K562 (cell line): ENCODE measurements around the gene SLCO2A1. TPM values are rescaled to one million over a fixed set of nuclear protein-coding genes. Genes with fewer than 3 reads are reported as not detected.

Source experiments
- ATAC-seq: fragments of 200-7000 bp; cut with Tn5 transposase; 3 replicates; pipeline ENCODE4 v1.9.1; 2020; ENCODE audit warnings: moderate library complexity
- BruUV-seq: library from RNA; stranded (reverse); fragments of 400-500 nt; replicated peaks from 2 replicates; lab custom pipeline; 2021; lab: Mats Ljungman, UMichigan
- CTCF ChIA-PET: fragments of 300-600 bp; formaldehyde crosslinking; extraction: SDS; loops from one replicate; lab custom pipeline; 2021; ENCODE audit warnings: low intra/inter-chr PET ratio; lab: Yijun Ruan, JAX
- POLR2A ChIA-PET: fragments of 300-600, 350-650 bp; sonication (Branson Sonifier 250); formaldehyde crosslinking; extraction: SDS; loops from one replicate; lab custom pipeline; 2021; ENCODE audit warnings: antibody characterized with exemption, inconsistent platforms; lab: Yijun Ruan, JAX
- DNase-seq, 4 experiments: peaks; one replicate each; pipeline versions ENCODE4 v3.0.0 to v3.0.0-alpha.2; 2011 to 2018; ENCODE audit warnings: low spot score in 3 of 4, mixed read lengths in 3 of 4; ENCODE audit errors: extremely low read depth in 1 of 4
- FAIRE-seq: peaks from 2 replicates; lab custom pipeline; 2011; peaks lifted over from hg19 to GRCh38; lab: Jason Lieb, UNC
- H2AFZ ChIP-seq: 2 replicates; pipeline ENCODE4 v1.6.0; 2011; ENCODE audit warnings: low read depth, low read length, control low read depth, inconsistent platforms
- H3K27ac ChIP-seq: fragments of 200-600 bp; 3 replicates; pipeline ENCODE4 v1.8.0; 2011; ENCODE audit warnings: low read depth, mild to moderate bottlenecking, control low read depth, inconsistent platforms, low read length, moderate library complexity, mixed read lengths; ENCODE audit errors: extremely low read depth
- H3K27me3 ChIP-seq, 2 experiments: fragments of 300-600 bp in 1 of 2; 2 replicates in 1 of 2; 3 replicates in 1 of 2; pipeline versions ENCODE4 v1.6.0 to v1.8.0; 2011; ENCODE audit warnings: inconsistent platforms in 2 of 2, low read length in 2 of 2, mild to moderate bottlenecking in 1 of 2, mixed read lengths in 1 of 2, moderate library complexity in 1 of 2; ENCODE audit not compliant: control insufficient read depth in 2 of 2, insufficient read depth in 2 of 2
- H3K36me3 ChIP-seq: fragments of 300-600 bp; 3 replicates; pipeline ENCODE4 v1.8.0; 2011; ENCODE audit warnings: mild to moderate bottlenecking, low read length, inconsistent platforms; ENCODE audit not compliant: control insufficient read depth, insufficient read depth
- H3K4me1 ChIP-seq, 2 experiments: fragments of 200-600 bp in 1 of 2; replicated peaks in 1 of 2; 2 replicates in 1 of 2; 3 replicates in 1 of 2; pipeline versions ENCODE4 v1.5.1 to v1.8.0; 2011; ENCODE audit warnings: inconsistent platforms in 2 of 2, low read length in 2 of 2, mild to moderate bottlenecking in 1 of 2, mixed read lengths in 1 of 2, moderate library complexity in 1 of 2; ENCODE audit not compliant: control insufficient read depth in 2 of 2, insufficient read depth in 2 of 2
- H3K4me2 ChIP-seq: 2 replicates; pipeline ENCODE4 v1.6.1; 2011; ENCODE audit warnings: low read length, control low read depth, inconsistent platforms, mixed read lengths; ENCODE audit not compliant: insufficient read depth
- H3K4me3 ChIP-seq: fragments of 200-600 bp; sonication (generic), shearing (Covaris generic); 2 replicates; pipeline ENCODE4 v1.5.1; 2016; ENCODE audit warnings: control low read depth, inconsistent platforms
- H3K79me2 ChIP-seq: fragments of 200-600 bp; 3 replicates; pipeline ENCODE4 v1.8.0; 2011; ENCODE audit warnings: low read length, inconsistent platforms; ENCODE audit not compliant: control insufficient read depth, insufficient read depth
- H3K9ac ChIP-seq, 2 experiments: 2 replicates each; pipeline versions ENCODE4 v1.6.0 to v1.6.1; 2011; ENCODE audit warnings: low read depth in 2 of 2, low read length in 2 of 2, control low read depth in 1 of 2, inconsistent platforms in 1 of 2, mild to moderate bottlenecking in 1 of 2, mixed read lengths in 1 of 2; ENCODE audit not compliant: insufficient read depth in 1 of 2
- H3K9me1 ChIP-seq: one replicate; pipeline ENCODE4 v1.6.0; 2011; ENCODE audit warnings: inconsistent platforms, mild to moderate bottlenecking, low read length, moderate library complexity; ENCODE audit not compliant: control insufficient read depth, insufficient read depth
- H3K9me3 ChIP-seq: replicated peaks from 2 replicates; pipeline ENCODE4 v1.5.1; 2011; ENCODE audit warnings: low read depth, low read length, inconsistent platforms; ENCODE audit not compliant: control insufficient read depth, insufficient read depth
- H4K20me1 ChIP-seq: replicated peaks from 2 replicates; pipeline ENCODE4 v1.6.1; 2011; ENCODE audit warnings: low read length, inconsistent platforms, mixed read lengths; ENCODE audit not compliant: control insufficient read depth, insufficient read depth
- DPF2 ChIP-seq: fragments of 450-650 bp; IDR thresholded peaks from 2 replicates; pipeline ENCODE4 v1.6.1; 2016
- MAFG ChIP-seq: fragments of 450-650 bp; conservative IDR thresholded peaks from 2 replicates; pipeline ENCODE4 v1.6.1; 2016; ENCODE audit warnings: missing genetic modification characterization, missing compliant biosample characterization
- MTA2 ChIP-seq: fragments of 450-650 bp; IDR thresholded peaks from 2 replicates; pipeline ENCODE4 v1.6.1; 2016; ENCODE audit warnings: low read depth
- OTX1 ChIP-seq: fragments of 450-650 bp; formaldehyde crosslinking; IDR thresholded peaks from 2 replicates; pipeline ENCODE4 v1.4.0; 2022; ENCODE audit warnings: mild to moderate bottlenecking
- PYGO2 ChIP-seq: fragments of 450-650 bp; IDR thresholded peaks from 2 replicates; pipeline ENCODE4 v1.6.1; 2016; ENCODE audit warnings: mild to moderate bottlenecking, missing genetic modification characterization, moderate library complexity, missing compliant biosample characterization
- SRF ChIP-seq, 2 experiments: fragments of 250-450, 450-650 bp in 1 of 2; sonication (Bioruptor Pico) in 1 of 2; sonication (generic) in 1 of 2; formaldehyde crosslinking; IDR thresholded peaks; 2 replicates each; pipeline versions ENCODE4 v1.5.0 to v1.5.1; 2020 to 2022; ENCODE audit warnings: mild to moderate bottlenecking in 1 of 2, missing genetic modification reagents in 1 of 2
- TBP ChIP-seq: optimal IDR thresholded peaks from 2 replicates; pipeline ENCODE3; 2011; ENCODE audit warnings: low read depth, low read length, improper control_type of control experiment
- UBTF ChIP-seq, 2 experiments: IDR thresholded peaks; 2 replicates each; pipeline ENCODE4 v1.6.1; 2012; ENCODE audit warnings: improper control_type of control experiment in 2 of 2, low read depth in 2 of 2, low read length in 2 of 2, borderline replicate concordance in 1 of 2
- ZNF134 ChIP-seq: fragments of 250-450 bp; sonication (Bioruptor Pico); conservative IDR thresholded peaks from 2 replicates; pipeline ENCODE4 v1.4.0; 2020
- ZNF699 ChIP-seq: fragments of 250-450 bp; sonication (Bioruptor Pico); IDR thresholded peaks from 2 replicates; pipeline ENCODE4 v1.8.0; 2021; ENCODE audit warnings: mild to moderate bottlenecking, moderate library complexity; ENCODE audit not compliant: insufficient replicate concordance
- WGBS: fragments of 100-300 bp; shearing (Covaris generic); methylation state at CpG from one replicate; pipeline ENCODE4 v1.1.6; 2016; ENCODE audit warnings: low coverage, mixed read lengths; ENCODE audit not compliant: insufficient coverage; ENCODE audit errors: missing lambda C conversion rate; 5-methylcytosine and 5-hydroxymethylcytosine counted together
- in situ Hi-C: fragments of 300-500 bp; cut with MboI; formaldehyde crosslinking; loops from 4 replicates; pipeline ENCODE4 v1.15.0; 2018; ENCODE audit warnings: inconsistent platforms, mixed read lengths
- intact Hi-C: fragments of 100-400 bp; cut with micrococcal nuclease; formaldehyde crosslinking; loops from 2 replicates; pipeline ENCODE4 v1.14.2; 2022
- polyA plus RNA-seq, 8 experiments: library from polyadenylated mRNA; depleted of rRNA in 4 of 8; stranded (reverse) in 5 of 8; unstranded in 3 of 8; fragments of >200 nt; fragmentation: Nextera tagmentation in 2 of 8; fragmentation: Illumina TruSeq in 1 of 8; extraction: Ambion mirVana in 2 of 8; extraction: Trizol in 1 of 8; gene quantifications; 2 replicates each; pipeline versions ENCODE4 v1.2.1 to v1.2.3, GENCODE V29; 2011 to 2014; ENCODE audit warnings: inconsistent platforms in 1 of 8, missing spikeins in 1 of 8
- total RNA-seq, 7 experiments: library from RNA; depleted of rRNA in 6 of 7; stranded (reverse); fragments of >200 nt in 6 of 7; fragmentation: Illumina TruSeq in 2 of 7; extraction: Trizol in 2 of 7; gene quantifications; 2 replicates each; pipeline versions ENCODE4 v1.2.1 to v1.2.3, GENCODE V29; 2011 to 2021; ENCODE audit warnings: low replicate concordance in 1 of 7
- TF ChIP-seq, protein P1 (sequence below): sonication (generic); formaldehyde crosslinking; IDR thresholded peaks from 2 replicates; pipeline ENCODE4 v1.8.0; 2022; ENCODE audit warnings: missing genetic modification reagents, mild to moderate bottlenecking, borderline replicate concordance

Gene SLCO2A1
- total and polyA plus RNA-seq, 9 of the 15 experiments (the other 6 are each of a cell fraction or from before 2014, with no cell fraction given): 0.16 to 1.0 TPM; not detected in 7

GRCh38 chr3:134054881-134055280 is 25.2 kb upstream of the SLCO2A1 start:
- DNase-seq (no peak), FAIRE-seq (no peak), ATAC-seq (no peak)
- CTCF ChIA-PET: interaction anchor here (0.7 kb wide), 1 partner anchor 12 kb away, joined by 3 read pairs; no protein-coding TSS in a partner anchor
- no peak overlapping the region for H3K27ac ChIP-seq
- H3K4me2 ChIP-seq: no peak overlapping the region
- no peaks in the 10 kb centered on the region for H3K9me3 ChIP-seq
- intact Hi-C loops: no loop called here
- in situ Hi-C loops: no loop called here
- no peaks in the 10 kb centered on the region for H3K9me1 ChIP-seq
- 0% methylated on average over 2 of the region's 3 CpGs for WGBS
- H4K20me1 ChIP-seq: no peaks in the 10 kb centered on the region; the same call in 1 of the 2 replicates
- no peak overlapping the region for H3K4me3 ChIP-seq
- no peaks in the 10 kb centered on the region for H3K79me2 ChIP-seq
- POLR2A ChIA-PET: no interaction called here
- peaks cover 0 to 6% of the 10 kb centered on the region in 2 experiments; a peak in 3 of 5 replicates for H3K27me3 ChIP-seq
- TF ChIP-seq MAFG (tag) (no peak), TBP (no peak), OTX1 (CRISPR knock-in tag) (no peak), ZNF134 (no peak), ZNF699 (CRISPR knock-in tag) (no peak), PYGO2 (tag) (no peak), DPF2 (no peak), MTA2 (no peak), SRF (CRISPR knock-in tag; IDR thresholded peaks at IDR 0.05) (no peak), UBTF (IDR thresholded peaks at IDR 0.05; ENCODE audit: borderline replicate concordance in 1 of 2, low read depth in 2 of 2, low read length in 2 of 2) (no peak)
- TF ChIP-seq, protein P1, sequence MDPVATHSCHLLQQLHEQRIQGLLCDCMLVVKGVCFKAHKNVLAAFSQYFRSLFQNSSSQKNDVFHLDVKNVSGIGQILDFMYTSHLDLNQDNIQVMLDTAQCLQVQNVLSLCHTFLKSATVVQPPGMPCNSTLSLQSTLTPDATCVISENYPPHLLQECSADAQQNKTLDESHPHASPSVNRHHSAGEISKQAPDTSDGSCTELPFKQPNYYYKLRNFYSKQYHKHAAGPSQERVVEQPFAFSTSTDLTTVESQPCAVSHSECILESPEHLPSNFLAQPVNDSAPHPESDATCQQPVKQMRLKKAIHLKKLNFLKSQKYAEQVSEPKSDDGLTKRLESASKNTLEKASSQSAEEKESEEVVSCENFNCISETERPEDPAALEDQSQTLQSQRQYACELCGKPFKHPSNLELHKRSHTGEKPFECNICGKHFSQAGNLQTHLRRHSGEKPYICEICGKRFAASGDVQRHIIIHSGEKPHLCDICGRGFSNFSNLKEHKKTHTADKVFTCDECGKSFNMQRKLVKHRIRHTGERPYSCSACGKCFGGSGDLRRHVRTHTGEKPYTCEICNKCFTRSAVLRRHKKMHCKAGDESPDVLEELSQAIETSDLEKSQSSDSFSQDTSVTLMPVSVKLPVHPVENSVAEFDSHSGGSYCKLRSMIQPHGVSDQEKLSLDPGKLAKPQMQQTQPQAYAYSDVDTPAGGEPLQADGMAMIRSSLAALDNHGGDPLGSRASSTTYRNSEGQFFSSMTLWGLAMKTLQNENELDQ (CRISPR knock-in tag): no peak
- H3K4me1 ChIP-seq: peaks cover 0 to 9% of the 10 kb centered on the region in 2 experiments; a peak in 2 of 5 replicates
- no TSS peak for BruUV-seq
- no peak overlapping the region for H3K9ac ChIP-seq
- no peak overlapping the region for H2AFZ ChIP-seq
- no peaks in the 10 kb centered on the region for H3K36me3 ChIP-seq
